HG03280 (cell line): ENCODE data around the gene SALL3.
"Not testable (repeated sequence)": the region's sequence is repeated elsewhere in the genome, so short reads cannot be mapped to it uniquely, and the experiment has no call there.

Experiments
- ATAC-seq: cut with Tn5 transposase; IDR thresholded peaks from one replicate; pipeline ENCODE4 v1.9.1; 2021; ENCODE audit warnings: mild to moderate bottlenecking, moderate library complexity; ENCODE audit not compliant: unreplicated experiment

Gene SALL3

DNA sequence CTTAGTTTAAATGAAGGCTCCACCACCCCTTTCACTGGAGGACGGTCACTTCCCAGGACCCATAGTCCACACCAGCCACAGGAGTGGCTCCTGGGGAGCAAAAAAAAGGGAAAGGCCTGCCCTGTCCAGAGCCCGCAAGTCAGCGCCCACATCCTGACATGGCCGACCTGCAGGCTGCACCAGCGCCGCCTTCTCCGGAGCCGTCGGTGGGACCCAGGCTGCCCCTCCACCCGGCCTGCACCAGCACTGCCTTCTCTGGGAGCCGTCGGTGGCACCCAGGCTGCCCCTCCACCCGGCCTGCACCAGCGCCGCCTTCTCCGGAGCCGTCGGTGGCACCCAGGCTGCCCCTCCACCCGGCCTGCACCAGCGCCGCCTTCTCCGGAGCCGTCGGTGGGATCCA is 14.9 kb upstream of the SALL3 start:
- ATAC-seq = not testable (repeated sequence)

DNA sequence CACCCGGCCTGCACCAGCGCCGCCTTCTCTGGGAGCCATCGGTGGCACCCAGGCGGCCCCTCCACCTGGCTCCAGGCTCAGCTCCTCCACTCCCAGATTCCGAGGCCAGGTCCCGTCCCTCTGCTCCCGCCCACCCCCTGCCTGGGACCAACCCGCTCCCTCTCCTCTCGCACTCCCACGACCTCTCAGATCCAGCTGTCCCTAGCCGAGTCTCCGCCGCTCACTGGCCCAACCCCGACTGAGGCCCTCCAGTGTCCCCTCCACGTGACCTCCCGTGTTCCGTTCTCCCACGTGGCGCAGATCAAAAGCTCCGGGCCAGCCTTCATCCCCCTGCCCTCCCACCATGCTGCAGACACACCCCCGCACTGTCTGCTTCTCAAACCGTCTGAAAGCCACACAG is 14.4 kb upstream of the SALL3 start:
- no peak for ATAC-seq

- no peak for ATAC-seq
Measured at GRCh38 chr18:78965917-78966792, 13.5 kb upstream of the SALL3 start.

DNA sequence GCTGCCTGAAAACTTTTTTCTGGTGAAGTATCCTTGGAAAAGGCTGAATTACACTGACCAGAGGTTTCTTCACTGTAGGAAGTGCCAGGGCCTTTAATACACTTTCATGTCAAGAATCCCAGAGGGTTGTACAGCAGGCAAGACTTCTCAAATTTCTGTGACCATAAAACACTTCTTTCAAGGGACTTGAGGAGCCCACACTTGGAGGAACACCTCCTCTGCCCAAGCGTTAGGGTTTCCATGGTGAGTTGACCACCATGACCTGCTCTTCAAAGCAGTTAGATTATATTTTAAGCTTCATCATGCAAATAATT is 12.9 kb upstream of the SALL3 start:
- ATAC-seq = no peak

DNA sequence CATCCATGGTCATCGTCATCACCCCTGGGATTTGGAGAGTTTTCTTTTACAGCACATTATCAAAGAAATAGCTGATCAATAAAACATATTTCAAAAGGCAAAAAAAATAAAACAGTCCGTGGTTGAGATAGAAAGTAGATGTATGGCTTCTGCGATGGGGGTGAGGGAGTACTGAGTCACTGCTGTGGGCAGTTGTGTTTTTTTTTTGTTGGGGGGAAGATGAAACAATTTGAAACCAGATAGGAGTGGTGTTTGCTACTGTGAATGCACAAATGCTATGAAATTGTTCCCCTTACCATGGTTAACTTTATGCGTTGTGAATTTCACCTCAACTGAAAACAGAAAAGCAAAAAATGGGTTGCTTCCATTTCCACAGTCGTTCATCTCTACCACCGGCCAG is 11.9 kb upstream of the SALL3 start:
- ATAC-seq = no peak

GRCh38 chr18:78969574-78970315 is 9.9 kb upstream of the SALL3 start:
- ATAC-seq = no peak

DNA sequence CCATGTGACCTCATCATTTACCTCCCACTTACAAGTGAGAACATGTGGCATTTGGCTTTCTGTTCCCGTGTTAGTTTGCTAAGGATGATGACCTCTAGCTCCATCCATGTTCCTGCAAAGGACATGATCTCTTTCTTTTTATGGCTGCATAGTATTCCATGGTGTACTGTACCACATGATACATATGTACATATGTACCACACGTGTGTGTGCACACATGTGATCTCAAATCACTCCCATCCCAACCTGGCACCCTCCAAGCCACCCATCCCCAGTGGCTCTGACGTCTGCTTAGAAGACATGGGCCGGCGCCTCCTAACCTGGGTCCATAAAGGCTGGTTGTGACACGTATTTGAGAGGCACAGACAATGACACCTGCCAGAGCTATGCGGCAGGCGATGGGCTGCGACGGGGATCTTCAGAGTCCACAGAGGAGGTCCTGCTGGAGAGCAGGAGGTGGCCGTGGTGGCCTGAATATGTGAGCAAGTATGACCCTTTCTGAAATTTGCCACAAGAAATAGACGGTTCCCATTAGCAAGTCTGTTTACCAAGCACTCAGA is 8.8 kb upstream of the SALL3 start:
- ATAC-seq = no peak

GRCh38 chr18:78971511-78972245 is 7.9 kb upstream of the SALL3 start:
- ATAC-seq = no peak

DNA sequence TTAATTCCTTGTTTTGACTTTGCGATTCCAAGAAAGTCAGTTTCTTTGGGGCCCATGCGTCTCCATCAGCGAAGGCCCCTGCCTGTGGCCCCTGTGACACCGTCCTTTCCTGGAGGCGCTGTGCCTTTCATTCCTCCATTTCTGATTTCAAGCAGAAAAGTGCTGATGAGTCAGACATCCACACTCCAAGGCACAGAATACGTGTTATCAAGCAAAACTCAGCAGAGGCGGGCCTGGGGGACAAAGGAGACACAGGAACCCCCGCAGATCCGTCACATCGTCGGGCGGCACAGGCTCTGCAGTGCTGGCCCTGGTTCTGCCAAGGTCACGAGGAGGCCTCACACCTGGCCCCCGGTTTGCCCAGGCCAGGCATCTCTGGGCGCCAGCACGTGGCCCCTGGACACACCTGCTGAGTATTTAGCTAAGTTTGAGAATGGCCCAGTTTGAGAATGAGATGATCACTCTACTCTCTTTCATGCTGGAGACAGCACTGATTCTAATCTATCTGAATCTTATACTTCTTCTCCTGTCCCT is 7.2 kb upstream of the SALL3 start:
- no peak for ATAC-seq

DNA sequence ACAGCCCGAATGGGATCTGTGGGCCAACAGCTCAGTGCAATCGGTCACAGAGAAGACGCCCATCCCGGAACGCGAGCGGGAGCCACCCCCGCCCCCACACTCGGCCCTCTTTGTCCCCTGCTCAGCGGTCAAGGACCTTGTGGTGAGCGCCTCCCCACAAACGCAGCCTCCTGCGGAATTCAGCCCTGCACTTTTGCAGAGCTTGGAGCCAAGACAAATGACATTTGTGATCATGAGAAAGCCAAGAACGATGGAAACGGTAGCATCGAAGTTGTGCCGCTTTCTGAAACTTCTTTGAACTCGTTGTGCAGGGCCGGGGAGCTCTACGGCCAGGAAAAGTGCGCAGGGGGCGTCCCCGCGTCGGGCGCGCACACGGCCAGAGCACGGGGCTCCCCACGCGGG is 6.7 kb upstream of the SALL3 start:
- ATAC-seq = no peak

GRCh38 chr18:78973357-78974083 is 6.1 kb upstream of the SALL3 start:
- ATAC-seq = no peak

DNA sequence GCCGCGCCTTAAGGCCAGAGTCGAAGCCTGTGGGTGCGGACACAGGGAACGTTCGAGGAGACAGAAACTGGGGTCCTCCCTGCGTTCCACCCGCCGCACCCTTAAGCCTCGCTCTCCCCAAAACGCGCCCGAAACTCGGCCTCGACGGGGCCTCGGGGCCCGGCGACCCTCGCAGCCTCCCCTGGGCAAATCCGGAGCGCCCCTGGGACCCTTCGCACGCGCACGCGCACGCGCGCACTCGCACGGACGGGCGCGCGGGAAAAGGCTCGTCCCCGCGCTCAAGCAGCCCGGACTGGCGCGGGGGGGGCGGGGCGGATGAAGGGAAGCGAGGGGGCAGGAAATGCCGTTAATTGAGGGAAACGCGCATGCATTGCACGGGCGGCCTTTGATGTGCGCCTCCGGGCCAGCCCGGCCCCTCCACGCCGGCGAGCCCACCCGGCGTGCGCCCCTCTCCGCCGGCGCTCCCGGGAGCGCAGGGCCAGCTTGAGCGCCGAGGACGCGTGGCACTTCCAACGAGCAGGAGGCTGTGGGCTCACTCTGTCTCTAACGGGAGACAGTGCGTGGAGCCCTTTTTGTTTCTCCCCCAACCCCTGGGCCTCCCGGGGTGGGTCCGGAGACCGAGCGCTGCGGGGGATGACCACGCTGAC is 5.4 kb upstream of the SALL3 start:
- no peak for ATAC-seq

DNA sequence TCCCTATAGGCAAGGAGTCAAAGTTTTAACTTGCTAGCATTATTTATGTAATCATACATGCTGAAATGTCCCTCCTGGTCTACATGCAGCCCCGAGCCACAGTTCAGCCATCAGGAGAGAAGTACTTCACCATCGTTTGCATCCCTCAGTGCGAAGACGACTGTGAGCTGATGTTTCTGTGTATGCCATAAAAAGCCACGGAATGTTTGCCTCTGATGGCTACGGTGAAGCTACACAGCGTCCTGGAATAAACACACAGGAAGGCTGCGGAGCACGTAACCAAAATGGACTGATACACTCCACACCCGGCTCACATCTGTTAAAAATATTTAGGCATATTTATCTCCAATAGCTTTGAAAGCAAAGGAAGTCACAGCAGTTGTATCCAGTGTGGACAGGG is 4.3 kb upstream of the SALL3 start:
- no peak for ATAC-seq

GRCh38 chr18:78975699-78976335 is 3.8 kb upstream of the SALL3 start:
- ATAC-seq = no peak

- ATAC-seq = no peak
Measured at GRCh38 chr18:78976765-78977636, 2.6 kb upstream of the SALL3 start.

DNA sequence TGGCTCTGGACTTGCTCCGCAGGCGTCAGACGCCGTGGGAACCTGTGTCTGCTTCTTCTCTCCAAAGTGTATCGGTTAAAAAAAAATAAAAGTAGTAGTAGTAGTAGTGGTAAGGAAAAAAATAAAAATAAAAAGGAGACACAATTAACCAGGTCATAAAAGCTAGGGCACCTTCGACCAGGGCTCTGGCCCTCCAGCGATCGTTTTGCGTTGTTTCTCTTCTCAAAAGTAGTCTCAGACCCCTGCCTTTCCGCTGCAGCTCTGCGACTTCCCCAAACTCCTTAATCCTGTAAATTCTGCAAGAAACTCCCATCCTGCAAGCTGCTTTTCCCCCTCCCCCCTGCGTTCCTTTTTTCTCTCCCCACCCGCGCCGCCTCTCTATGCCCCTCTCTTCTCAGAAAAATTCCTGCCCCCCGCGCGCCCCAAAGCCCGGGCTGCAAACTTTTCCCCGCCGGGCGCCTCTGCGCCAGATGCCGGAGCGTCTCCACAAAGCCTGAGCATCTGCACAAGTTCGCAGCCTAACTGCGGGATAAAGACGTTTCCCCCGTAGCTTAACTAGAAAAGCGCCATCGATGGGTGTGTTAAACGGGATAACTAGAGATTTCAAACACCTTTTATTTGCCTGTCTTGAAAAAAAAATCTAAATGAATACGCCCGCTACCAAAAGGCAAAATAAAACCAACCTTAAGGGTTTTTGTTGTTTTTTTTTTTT is 1.8 kb upstream of the SALL3 start:
- ATAC-seq = no peak

DNA sequence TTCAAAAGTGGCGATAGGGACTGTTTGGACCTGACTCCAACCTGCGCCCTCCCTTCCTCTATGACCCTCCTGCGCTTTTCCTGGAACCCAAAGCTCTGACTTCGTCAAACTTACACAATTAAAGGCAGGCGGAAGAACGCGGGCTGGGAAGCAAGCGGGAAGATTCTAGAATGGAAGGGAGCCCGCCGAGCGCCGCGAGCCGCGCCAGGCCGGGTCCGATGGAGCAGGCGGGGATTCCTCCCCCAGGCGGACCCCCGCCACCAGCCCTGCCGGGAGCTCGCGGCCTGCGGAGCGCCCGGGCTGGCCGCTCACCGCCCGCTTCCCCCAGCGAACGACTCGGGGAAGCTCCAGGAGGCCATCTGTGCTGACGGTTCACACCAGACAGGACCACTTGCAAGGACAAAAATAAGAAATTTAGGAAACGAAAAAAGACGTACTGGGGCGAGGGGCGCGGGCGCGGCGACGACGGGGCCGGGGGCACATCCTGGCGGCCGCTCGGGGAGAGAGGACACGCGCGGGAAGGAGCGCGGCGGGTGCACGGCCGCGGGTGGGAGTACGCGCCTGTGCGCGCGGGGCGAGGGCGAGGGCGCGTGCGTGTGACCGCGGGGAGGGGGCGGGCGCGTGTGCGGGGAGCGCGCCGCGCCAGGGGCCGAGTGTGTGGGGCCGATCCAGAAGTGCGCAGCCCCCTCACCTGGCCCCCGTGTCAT is 1.1 kb upstream of the SALL3 start:
- ATAC-seq = no peak
